Measurements from ENCODE around the gene MAP4K4.

GRCh38 chr2:101720732-101721131 is 23.2 kb downstream of the MAP4K4 start:
- TF ChIP-seq CTCF (IDR thresholded peaks at IDR 0.05; ENCODE audit: low read depth, low read length) (no peak), EZH2phosphoT487 (IDR thresholded peaks at IDR 0.05; ENCODE audit: low read depth) (no peak)
